Fibroblast of skin of right quadriceps (primary cell): ENCODE measurements around the gene DAAM1.

Source experiments
- DNase-seq: peaks from one replicate; pipeline ENCODE4 v3.0.0-alpha.2; 2013

Gene DAAM1

GRCh38 chr14:59187802-59188460 lies 536 bp upstream of the DAAM1 start:
- DNase-seq, result no peak

- no peak for DNase-seq
Observed at GRCh38 chr14:59189091-59189785, 771 bp downstream of the DAAM1 start.

- DNase-seq, result peak; percentile 89
Observed at GRCh38 chr14:59189786-59190368, 1.4 kb downstream of the DAAM1 start.

GRCh38 chr14:59190372-59190771 lies 1.9 kb downstream of the DAAM1 start:
- no peak for DNase-seq

- no peak for DNase-seq
Observed at GRCh38 chr14:59195912-59196311, 7.4 kb downstream of the DAAM1 start.

- no peak for DNase-seq
Observed at GRCh38 chr14:59197695-59198262, 9.3 kb downstream of the DAAM1 start.

GRCh38 chr14:59199205-59199604 lies 10.7 kb downstream of the DAAM1 start:
- no peak for DNase-seq

GRCh38 chr14:59199614-59200013 lies 11.1 kb downstream of the DAAM1 start:
- DNase-seq, result no peak

- no peak for DNase-seq
Observed at GRCh38 chr14:59200195-59200594, 11.7 kb downstream of the DAAM1 start.

- DNase-seq, result no peak
Observed at GRCh38 chr14:59202031-59202430, 13.6 kb downstream of the DAAM1 start.

GRCh38 chr14:59204305-59204704 lies 15.8 kb downstream of the DAAM1 start:
- DNase-seq, result no peak

GRCh38 chr14:59206892-59207291 lies 18.4 kb downstream of the DAAM1 start:
- no peak for DNase-seq

GRCh38 chr14:59207506-59207933 lies 19.1 kb downstream of the DAAM1 start:
- no peak for DNase-seq

GRCh38 chr14:59208224-59208814 lies 19.9 kb downstream of the DAAM1 start:
- DNase-seq, result peak; percentile 67

- no peak for DNase-seq
Observed at GRCh38 chr14:59208954-59209353, 20.5 kb downstream of the DAAM1 start.

- no peak for DNase-seq
Observed at GRCh38 chr14:59210621-59211020, 22.2 kb downstream of the DAAM1 start.

- peak; percentile 49 for DNase-seq
Observed at GRCh38 chr14:59213368-59214315, 25.2 kb downstream of the DAAM1 start.

- no peak for DNase-seq
Observed at GRCh38 chr14:59214702-59215302, 26.3 kb downstream of the DAAM1 start.

- no peak for DNase-seq
Observed at GRCh38 chr14:59215322-59215721, 26.9 kb downstream of the DAAM1 start.

GRCh38 chr14:59215757-59216156 lies 27.3 kb downstream of the DAAM1 start:
- DNase-seq, result no peak

GRCh38 chr14:59217011-59217410 lies 28.5 kb downstream of the DAAM1 start:
- no peak for DNase-seq

- DNase-seq, result no peak
Observed at GRCh38 chr14:59221568-59221967, 33.1 kb downstream of the DAAM1 start.
